ENCODE measurements around the gene RUBCNL. TPM values are rescaled to one million over a fixed set of nuclear protein-coding genes. Genes with fewer than 3 reads are reported as not detected.

Gene RUBCNL
- total RNA-seq, 1 donor from 2014 or later: 3.2 TPM

- Mint-ChIP-seq H3K4me3 (no peak overlapping the region), H3K9me3 (no peaks in the 10 kb centered on the region), H3K36me3 (no peaks in the 10 kb centered on the region), H3K27ac (no peak overlapping the region), H3K27me3 (ENCODE audit: low read depth) (no peaks in the 10 kb centered on the region), H3K4me1 (peaks cover 14% of the 10 kb centered on the region)
- DNase-seq (ENCODE audit: low spot score in 2 of 2, unreplicated experiment in 2 of 2): no peak
- TF ChIP-seq CTCF (IDR thresholded peaks at IDR 0.05; ENCODE audit: unreplicated experiment): no peak
These were observed 15.0 kb downstream of the RUBCNL start for GRCh38 chr13:46372071-46372470.

DNA sequence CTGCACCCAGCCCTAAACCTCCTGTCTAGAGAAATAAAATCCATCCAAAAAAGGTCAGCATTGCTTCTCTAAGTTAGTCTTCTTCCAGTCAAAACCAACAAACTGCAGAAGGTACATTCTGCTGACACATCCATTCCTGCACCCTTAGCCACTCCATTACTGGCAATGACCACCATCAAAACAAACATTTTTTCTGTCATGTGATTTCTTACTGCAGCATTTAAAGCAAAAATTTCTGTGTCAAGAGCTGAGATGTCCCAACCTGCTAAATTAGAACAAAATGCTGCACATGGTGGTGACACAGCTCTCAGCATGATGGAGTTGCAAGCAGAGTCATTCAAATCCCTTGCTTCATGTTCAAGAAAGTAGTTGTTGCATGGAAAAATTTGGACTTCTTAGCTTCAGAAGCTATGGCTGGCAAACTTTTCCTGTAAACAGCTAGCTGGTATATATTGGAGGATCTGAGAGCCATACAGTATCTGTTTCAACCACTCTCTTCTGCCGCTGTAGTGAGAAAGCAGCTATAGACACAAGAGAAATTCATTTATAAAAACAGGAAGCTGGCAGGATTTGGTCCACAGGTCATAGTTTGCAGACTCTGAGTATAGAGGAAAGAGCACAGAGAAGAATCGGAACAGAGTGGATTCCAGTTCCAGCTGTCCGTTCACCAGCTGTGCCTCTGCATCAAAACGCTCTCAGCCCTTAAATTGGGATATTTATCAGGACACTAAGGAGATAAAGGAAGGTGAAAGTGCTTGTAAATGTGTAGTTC, 17.4 kb downstream of the RUBCNL start:
- Mint-ChIP-seq H3K27me3 (ENCODE audit: low read depth) (no peaks in the 10 kb centered on the region), H3K27ac (peak overlapping the region; percentile 60), H3K4me1 (peaks cover 14% of the 10 kb centered on the region), H3K36me3 (no peaks in the 10 kb centered on the region), H3K4me3 (no peak overlapping the region), H3K9me3 (no peaks in the 10 kb centered on the region)
- no peak for TF ChIP-seq CTCF (IDR thresholded peaks at IDR 0.05; ENCODE audit: unreplicated experiment)
- no peak for DNase-seq (ENCODE audit: low spot score in 2 of 2, unreplicated experiment in 2 of 2)

GRCh38 chr13:46367617-46368327, 19.3 kb downstream of the RUBCNL start:
- DNase-seq (ENCODE audit: low spot score in 2 of 2, unreplicated experiment in 2 of 2): no peak
- TF ChIP-seq CTCF (IDR thresholded peaks at IDR 0.05; ENCODE audit: unreplicated experiment): no peak
- Mint-ChIP-seq H3K27ac (no peak overlapping the region), H3K36me3 (no peaks in the 10 kb centered on the region), H3K4me1 (peaks cover 10% of the 10 kb centered on the region), H3K4me3 (no peak overlapping the region), H3K9me3 (no peaks in the 10 kb centered on the region), H3K27me3 (ENCODE audit: low read depth) (no peaks in the 10 kb centered on the region)

GRCh38 chr13:46361276-46361934, 25.6 kb downstream of the RUBCNL start:
- DNase-seq (ENCODE audit: low spot score in 2 of 2, unreplicated experiment in 2 of 2): no peak
- Mint-ChIP-seq H3K27me3 (ENCODE audit: low read depth) (no peaks in the 10 kb centered on the region), H3K4me3 (no peak overlapping the region), H3K9me3 (no peaks in the 10 kb centered on the region), H3K36me3 (no peaks in the 10 kb centered on the region), H3K4me1 (peaks cover 8% of the 10 kb centered on the region), H3K27ac (no peak overlapping the region)
- no peak for TF ChIP-seq CTCF (IDR thresholded peaks at IDR 0.05; ENCODE audit: unreplicated experiment)

GRCh38 chr13:46360604-46361003, 26.4 kb downstream of the RUBCNL start:
- no peaks in the 10 kb centered on the region for H3K36me3 Mint-ChIP-seq
- peaks cover 8% of the 10 kb centered on the region for H3K4me1 Mint-ChIP-seq
- no peaks in the 10 kb centered on the region for H3K9me3 Mint-ChIP-seq
- DNase-seq (ENCODE audit: low spot score in 2 of 2, unreplicated experiment in 2 of 2): no peak
- no peak for TF ChIP-seq CTCF (IDR thresholded peaks at IDR 0.05; ENCODE audit: unreplicated experiment)
- no peak overlapping the region for H3K27ac Mint-ChIP-seq
- H3K4me3 Mint-ChIP-seq: no peak overlapping the region
- H3K27me3 Mint-ChIP-seq (ENCODE audit: low read depth): no peaks in the 10 kb centered on the region
